ENCODE data around the gene ITPKA. TPM values are rescaled to one million over a fixed set of nuclear protein-coding genes. Genes with fewer than 3 reads are reported as not detected.

ITPKA gene
- polyA plus RNA-seq, 1 donor from 2014 or later, result 0.20 TPM

- H3K36me3 ChIP-seq (ENCODE audit: insufficient read depth, low read length), result no peaks in the 10 kb centered on the region
- peak overlapping the region; percentile 66 for H3K4me3 ChIP-seq (ENCODE audit: low read length)
- no peaks in the 10 kb centered on the region for H3K9me2 ChIP-seq (ENCODE audit: insufficient read depth, low read length)
- no peaks in the 10 kb centered on the region for H3F3A ChIP-seq (ENCODE audit: insufficient read depth, low read length, poor library complexity, severe bottlenecking)
- no peaks in the 10 kb centered on the region for H4K20me1 ChIP-seq (ENCODE audit: insufficient read depth)
- H3K27me3 ChIP-seq (ENCODE audit: insufficient read depth, low read depth, low read length), result peaks cover 75% of the 10 kb centered on the region
- no peaks in the 10 kb centered on the region for H3K9me3 ChIP-seq (ENCODE audit: low read length)
- no peak overlapping the region for H3K4me2 ChIP-seq (ENCODE audit: low read length)
- H3K27ac ChIP-seq (ENCODE audit: low read length), result no peak overlapping the region
- peak overlapping the region; percentile 23 for H3K9ac ChIP-seq (ENCODE audit: low read length)
- TF ChIP-seq, protein P1, sequence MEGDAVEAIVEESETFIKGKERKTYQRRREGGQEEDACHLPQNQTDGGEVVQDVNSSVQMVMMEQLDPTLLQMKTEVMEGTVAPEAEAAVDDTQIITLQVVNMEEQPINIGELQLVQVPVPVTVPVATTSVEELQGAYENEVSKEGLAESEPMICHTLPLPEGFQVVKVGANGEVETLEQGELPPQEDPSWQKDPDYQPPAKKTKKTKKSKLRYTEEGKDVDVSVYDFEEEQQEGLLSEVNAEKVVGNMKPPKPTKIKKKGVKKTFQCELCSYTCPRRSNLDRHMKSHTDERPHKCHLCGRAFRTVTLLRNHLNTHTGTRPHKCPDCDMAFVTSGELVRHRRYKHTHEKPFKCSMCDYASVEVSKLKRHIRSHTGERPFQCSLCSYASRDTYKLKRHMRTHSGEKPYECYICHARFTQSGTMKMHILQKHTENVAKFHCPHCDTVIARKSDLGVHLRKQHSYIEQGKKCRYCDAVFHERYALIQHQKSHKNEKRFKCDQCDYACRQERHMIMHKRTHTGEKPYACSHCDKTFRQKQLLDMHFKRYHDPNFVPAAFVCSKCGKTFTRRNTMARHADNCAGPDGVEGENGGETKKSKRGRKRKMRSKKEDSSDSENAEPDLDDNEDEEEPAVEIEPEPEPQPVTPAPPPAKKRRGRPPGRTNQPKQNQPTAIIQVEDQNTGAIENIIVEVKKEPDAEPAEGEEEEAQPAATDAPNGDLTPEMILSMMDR (IDR thresholded peaks at IDR 0.05; ENCODE audit: poor library complexity, severe bottlenecking), result no peak
- TF ChIP-seq MXI1 (conservative IDR thresholded peaks at IDR 0.05; ENCODE audit: poor library complexity, severe bottlenecking), result peak; percentile 14
- TF ChIP-seq, protein P2, sequence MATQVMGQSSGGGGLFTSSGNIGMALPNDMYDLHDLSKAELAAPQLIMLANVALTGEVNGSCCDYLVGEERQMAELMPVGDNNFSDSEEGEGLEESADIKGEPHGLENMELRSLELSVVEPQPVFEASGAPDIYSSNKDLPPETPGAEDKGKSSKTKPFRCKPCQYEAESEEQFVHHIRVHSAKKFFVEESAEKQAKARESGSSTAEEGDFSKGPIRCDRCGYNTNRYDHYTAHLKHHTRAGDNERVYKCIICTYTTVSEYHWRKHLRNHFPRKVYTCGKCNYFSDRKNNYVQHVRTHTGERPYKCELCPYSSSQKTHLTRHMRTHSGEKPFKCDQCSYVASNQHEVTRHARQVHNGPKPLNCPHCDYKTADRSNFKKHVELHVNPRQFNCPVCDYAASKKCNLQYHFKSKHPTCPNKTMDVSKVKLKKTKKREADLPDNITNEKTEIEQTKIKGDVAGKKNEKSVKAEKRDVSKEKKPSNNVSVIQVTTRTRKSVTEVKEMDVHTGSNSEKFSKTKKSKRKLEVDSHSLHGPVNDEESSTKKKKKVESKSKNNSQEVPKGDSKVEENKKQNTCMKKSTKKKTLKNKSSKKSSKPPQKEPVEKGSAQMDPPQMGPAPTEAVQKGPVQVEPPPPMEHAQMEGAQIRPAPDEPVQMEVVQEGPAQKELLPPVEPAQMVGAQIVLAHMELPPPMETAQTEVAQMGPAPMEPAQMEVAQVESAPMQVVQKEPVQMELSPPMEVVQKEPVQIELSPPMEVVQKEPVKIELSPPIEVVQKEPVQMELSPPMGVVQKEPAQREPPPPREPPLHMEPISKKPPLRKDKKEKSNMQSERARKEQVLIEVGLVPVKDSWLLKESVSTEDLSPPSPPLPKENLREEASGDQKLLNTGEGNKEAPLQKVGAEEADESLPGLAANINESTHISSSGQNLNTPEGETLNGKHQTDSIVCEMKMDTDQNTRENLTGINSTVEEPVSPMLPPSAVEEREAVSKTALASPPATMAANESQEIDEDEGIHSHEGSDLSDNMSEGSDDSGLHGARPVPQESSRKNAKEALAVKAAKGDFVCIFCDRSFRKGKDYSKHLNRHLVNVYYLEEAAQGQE (IDR thresholded peaks at IDR 0.05; ENCODE audit: borderline replicate concordance), result no peak
- no peak overlapping the region for H2AFZ ChIP-seq (ENCODE audit: low read depth, low read length)
- H3K79me2 ChIP-seq (replicated peaks; ENCODE audit: insufficient read depth, low read length), result no peaks in the 10 kb centered on the region
Measured at GRCh38 chr15:41493902-41494189, 172 bp downstream of the ITPKA start.

GRCh38 chr15:41494190-41494921 is 682 bp downstream of the ITPKA start:
- TF ChIP-seq EZH2 (IDR thresholded peaks at IDR 0.05; ENCODE audit: borderline replicate concordance, insufficient read depth, low read length, poor library complexity, severe bottlenecking) (peak; percentile 84), MXI1 (conservative IDR thresholded peaks at IDR 0.05; ENCODE audit: poor library complexity, severe bottlenecking) (peak; percentile 4), POLR2AphosphoS5 (IDR thresholded peaks at IDR 0.05) (peak; percentile 31)
- TF ChIP-seq, protein P1 (IDR thresholded peaks at IDR 0.05; ENCODE audit: poor library complexity, severe bottlenecking), result no peak
- Histone ChIP-seq H3K9me2 (ENCODE audit: insufficient read depth, low read length) (no peaks in the 10 kb centered on the region), H3K9me3 (ENCODE audit: low read length) (no peaks in the 10 kb centered on the region), H4K20me1 (ENCODE audit: insufficient read depth) (no peaks in the 10 kb centered on the region), H2AFZ (ENCODE audit: low read depth, low read length) (no peak overlapping the region), H3K79me2 (replicated peaks; ENCODE audit: insufficient read depth, low read length) (no peaks in the 10 kb centered on the region), H3K27ac (ENCODE audit: low read length) (no peak overlapping the region), H3K27me3 (ENCODE audit: insufficient read depth, low read depth, low read length) (peaks cover 80% of the 10 kb centered on the region), H3K4me2 (ENCODE audit: low read length) (no peak overlapping the region), H3K4me3 (ENCODE audit: low read length) (peak overlapping the region; percentile 66), H3K36me3 (ENCODE audit: insufficient read depth, low read length) (no peaks in the 10 kb centered on the region), H3F3A (ENCODE audit: insufficient read depth, low read length, poor library complexity, severe bottlenecking) (no peaks in the 10 kb centered on the region), H3K9ac (ENCODE audit: low read length) (peak overlapping the region; percentile 23)

All from neural cell (in vitro differentiated cells).